Activated CD4-positive, alpha-beta memory T cell treated with anti-CD3 and anti-CD28 coated beads for 36 hours (primary cell): Measurements from ENCODE around the gene TBK1. TPM values are rescaled to one million over a fixed set of nuclear protein-coding genes. Genes with fewer than 3 reads are reported as not detected.

Source experiments
- CTCF ChIA-PET: fragments of 350-600 bp; sonication (Branson Sonifier 250); formaldehyde crosslinking; loops from one replicate; lab custom pipeline; 2021; ENCODE audit warnings: antibody characterized with exemption, inconsistent platforms; lab: Charles Lee
- POLR2A ChIA-PET: fragments of 350-600 bp; sonication (Branson Sonifier 250); formaldehyde crosslinking; loops from one replicate; lab custom pipeline; 2021; ENCODE audit warnings: antibody characterized with exemption; lab: Charles Lee
- DNase-seq: peaks from one replicate; pipeline ENCODE4 v3.0.0-alpha.2; 2020
- H3K27ac Mint-ChIP-seq: one replicate; pipeline ENCODE4 v1.8.0; 2021; ENCODE audit warnings: mixed read lengths
- H3K27me3 Mint-ChIP-seq: one replicate; pipeline ENCODE4 v1.8.0; 2021; ENCODE audit warnings: mixed read lengths
- H3K36me3 Mint-ChIP-seq: one replicate; pipeline ENCODE4 v1.8.0; 2021; ENCODE audit warnings: mixed read lengths
- H3K4me1 Mint-ChIP-seq: one replicate; pipeline ENCODE4 v1.8.0; 2021; ENCODE audit warnings: low read depth, mixed read lengths
- H3K4me3 Mint-ChIP-seq: one replicate; pipeline ENCODE4 v1.8.0; 2021; ENCODE audit warnings: mild to moderate bottlenecking, mixed read lengths
- H3K9me3 Mint-ChIP-seq: one replicate; pipeline ENCODE4 v1.8.0; 2021; ENCODE audit warnings: mixed read lengths
- intact Hi-C: fragments of 100-400 bp; cut with micrococcal nuclease; formaldehyde crosslinking; loops from one replicate; pipeline ENCODE4 v1.15.1; 2023
- total RNA-seq, 2 experiments: library from RNA; stranded (reverse); gene quantifications; one replicate each; pipeline ENCODE4 v1.2.3, GENCODE V29; 2021

Gene TBK1
- total RNA-seq: 10 to 100 TPM; 21.7 to 23.4 TPM

GRCh38 chr12:64451687-64452558 lies at the start of gene TBK1:
Gene TBK1 (plus strand): TSS chr12:64452120. CDS start chr12:64455871, 3,751 bp downstream.
- CTCF ChIA-PET: no interaction called here

DNA sequence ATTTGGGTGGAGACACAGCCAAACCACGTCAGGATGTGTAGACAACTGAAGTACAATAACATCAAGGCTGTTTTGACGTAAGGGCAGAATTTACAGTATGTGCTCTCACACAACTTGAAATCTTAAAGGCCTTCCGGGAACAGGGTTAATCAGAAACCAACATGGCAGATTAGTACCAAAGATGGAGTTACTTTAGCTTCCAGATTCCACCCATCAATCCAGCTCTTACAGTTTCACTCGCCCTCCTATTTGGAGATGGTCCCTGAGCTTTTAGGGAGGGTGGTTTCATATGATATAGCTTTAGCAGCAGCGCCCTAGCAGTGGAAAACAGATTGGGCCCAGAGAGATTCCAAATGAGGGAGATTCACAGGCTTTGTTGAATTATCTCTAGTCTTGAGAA lies 49.7 kb upstream of the TBK1 start:
- Mint-ChIP-seq H3K27me3 (no peaks in the 10 kb centered on the region), H3K9me3 (no peaks in the 10 kb centered on the region), H3K4me3 (no peak overlapping the region), H3K4me1 (peaks cover 32% of the 10 kb centered on the region), H3K36me3 (peaks cover 11% of the 10 kb centered on the region), H3K27ac (no peak overlapping the region)
- ChIA-PET POLR2A (no interaction called here), CTCF (interaction anchor here (0.9 kb wide), 1 partner anchor 11 kb away, joined by 3 read pairs; no protein-coding TSS in a partner anchor)
- intact Hi-C loops: loop anchor here (5.0 to 10.0 kb wide), 4 partner anchors 270 to 1935 kb away; partner anchors contain the start of genes LLPH and MON2
- DNase-seq: no peak

More at GRCh38 chr12:64451687-64452558, at the start of gene TBK1:
- peaks cover 16% of the 10 kb centered on the region for H3K36me3 Mint-ChIP-seq
- H3K4me1 Mint-ChIP-seq: peaks cover 42% of the 10 kb centered on the region
- DNase-seq: peak; percentile 77
- H3K27ac Mint-ChIP-seq: peak within 1 kb of the TSS; percentile 95
- no peaks in the 10 kb centered on the region for H3K27me3 Mint-ChIP-seq
- intact Hi-C loops: loop anchor here (1.0 to 2.0 kb wide), 7 partner anchors 7 to 307 kb away; partner anchors contain the start of genes GNS, KICS2 and XPOT
- no peaks in the 10 kb centered on the region for H3K9me3 Mint-ChIP-seq
- POLR2A ChIA-PET: interaction anchor here (1.3 kb wide), 1 partner anchor 11 kb away, joined by 3 read pairs; no protein-coding TSS in a partner anchor
- peak within 1 kb of the TSS; percentile 96 for H3K4me3 Mint-ChIP-seq

DNA sequence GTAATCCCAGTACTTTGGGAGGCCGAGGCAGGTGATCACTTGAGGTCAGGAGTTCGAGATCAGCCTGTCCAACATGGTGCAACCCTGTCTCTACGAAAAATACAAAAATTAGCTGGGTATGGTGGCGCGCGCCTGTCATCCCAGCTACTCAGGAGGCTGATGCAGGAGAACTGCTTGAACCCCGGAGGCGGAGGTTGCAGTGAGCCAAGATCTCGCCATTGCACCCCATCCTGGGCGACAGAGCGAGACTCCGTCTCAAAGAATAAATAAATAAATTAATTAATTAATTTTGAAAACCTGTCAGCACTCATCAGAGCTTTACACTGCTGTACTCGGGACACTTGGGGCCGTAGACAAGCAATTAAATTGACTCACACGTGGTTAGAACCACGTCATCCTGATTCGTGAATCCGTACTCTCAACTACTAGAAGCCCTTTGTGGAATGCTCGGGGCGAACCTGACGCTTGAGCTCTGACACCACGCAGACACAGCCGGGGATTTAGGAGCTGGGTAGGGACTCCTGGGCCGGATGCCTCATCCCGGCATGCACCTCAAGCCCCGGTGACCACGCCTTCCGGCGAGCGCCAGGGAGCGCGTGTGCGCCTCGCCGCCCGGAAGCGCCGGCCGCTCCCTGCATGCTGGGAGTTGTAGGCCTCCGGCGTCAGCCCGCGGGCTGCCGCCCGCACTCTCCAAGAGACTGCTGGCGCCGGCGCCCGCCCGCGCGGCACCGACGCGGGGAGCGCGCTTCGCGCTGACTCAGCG lies 48.0 kb upstream of the TBK1 start, which contains the start of gene XPOT:
Gene XPOT (plus strand): TSS at position 686 of the 763 bp plus-strand sequence. CDS start 5,644 bp downstream, outside the sequence.
- Mint-ChIP-seq H3K4me3 (peak within 1 kb of the TSS; percentile 97), H3K36me3 (peaks cover 13% of the 10 kb centered on the region), H3K9me3 (no peaks in the 10 kb centered on the region), H3K4me1 (peaks cover 38% of the 10 kb centered on the region), H3K27ac (peak within 1 kb of the TSS; percentile 98), H3K27me3 (no peaks in the 10 kb centered on the region)
- CTCF ChIA-PET: interaction anchor here (0.6 to 1.4 kb wide), 4 partner anchors 13 to 145 kb away, joined by 4 to 7 read pairs (median 4); no protein-coding TSS in a partner anchor
- peak; percentile 96 for DNase-seq
- intact Hi-C loops: loop anchor here (1.0 to 10.0 kb wide), 12 partner anchors 14 to 1937 kb away; partner anchors contain the start of genes C12orf56, GNS, KICS2 and LLPH
- POLR2A ChIA-PET: interaction anchor here (0.5 to 1.5 kb wide), 6 partner anchors 19 to 356 kb away, joined by 3 to 5 read pairs (median 4); partner anchors contain the start of gene KICS2

DNA sequence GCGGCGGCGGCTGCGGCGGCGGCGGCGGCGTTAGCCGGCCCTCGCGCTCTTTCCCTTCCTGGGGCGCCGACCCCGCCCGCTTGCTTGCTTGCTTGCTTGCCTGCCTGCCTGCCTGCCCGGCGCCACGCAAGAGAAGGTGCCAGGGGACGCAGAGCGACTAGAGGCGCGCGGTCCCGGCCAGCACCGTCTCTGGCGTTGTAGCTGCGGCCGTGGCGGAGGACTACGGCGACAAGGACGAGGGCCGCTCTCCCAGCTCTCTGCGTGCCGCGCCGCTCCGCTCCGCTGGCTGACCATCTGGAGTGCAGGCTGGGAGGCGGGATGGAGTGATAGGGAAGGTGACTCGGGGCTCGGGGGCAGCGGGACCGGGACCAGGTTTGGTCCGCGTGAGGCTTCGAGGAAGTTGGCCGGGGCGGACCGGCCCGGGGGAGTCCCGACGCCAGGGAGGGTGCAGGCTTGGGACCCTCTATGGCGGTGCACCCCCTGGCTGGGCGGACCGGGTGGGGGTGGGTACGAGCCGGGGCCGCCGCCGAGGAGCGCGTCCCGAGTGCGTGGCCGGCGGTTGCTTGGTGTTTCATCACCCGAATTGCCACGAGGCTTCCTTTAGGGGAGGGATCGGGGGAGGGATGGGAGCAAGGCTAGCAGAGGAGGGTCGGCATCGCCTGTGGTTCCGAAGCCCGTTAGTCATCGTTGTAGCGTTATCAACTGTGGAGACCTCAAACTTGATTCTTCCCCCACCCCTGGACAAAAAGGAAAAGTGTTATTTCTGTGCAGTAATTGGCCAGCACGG lies 47.3 kb upstream of the TBK1 start:
- peak overlapping the region; percentile 97 for H3K4me3 Mint-ChIP-seq
- no peaks in the 10 kb centered on the region for H3K27me3 Mint-ChIP-seq
- ChIA-PET CTCF (interaction anchor here (0.6 to 1.4 kb wide), 2 partner anchors 20 to 144 kb away, joined by 4 read pairs; no protein-coding TSS in a partner anchor), POLR2A (interaction anchor here (1.1 to 1.5 kb wide), 5 partner anchors 20 to 355 kb away, joined by 3 to 5 read pairs (median 4); partner anchors contain the start of gene KICS2)
- H3K9me3 Mint-ChIP-seq: no peaks in the 10 kb centered on the region
- intact Hi-C loops: loop anchor here (1.0 to 10.0 kb wide), 12 partner anchors 14 to 1937 kb away; partner anchors contain the start of genes C12orf56, GNS, KICS2 and LLPH
- H3K27ac Mint-ChIP-seq: peak overlapping the region; percentile 98
- peak; percentile 82 for DNase-seq
- peaks cover 36% of the 10 kb centered on the region for H3K4me1 Mint-ChIP-seq
- peaks cover 13% of the 10 kb centered on the region for H3K36me3 Mint-ChIP-seq

GRCh38 chr12:64407342-64408223 lies 44.3 kb upstream of the TBK1 start:
- peaks cover 29% of the 10 kb centered on the region for H3K36me3 Mint-ChIP-seq
- no peaks in the 10 kb centered on the region for H3K27me3 Mint-ChIP-seq
- no peak overlapping the region for H3K4me3 Mint-ChIP-seq
- H3K9me3 Mint-ChIP-seq: no peaks in the 10 kb centered on the region
- H3K27ac Mint-ChIP-seq: no peak overlapping the region
- intact Hi-C loops: loop anchor here (10.0 kb wide), 2 partner anchors 1727 to 1803 kb away; partner anchors contain the start of gene LLPH
- no peak for DNase-seq
- ChIA-PET CTCF (no interaction called here), POLR2A (interaction anchor here (0.6 kb wide), 1 partner anchor 43 kb away, joined by 4 read pairs; no protein-coding TSS in a partner anchor)
- peaks cover 27% of the 10 kb centered on the region for H3K4me1 Mint-ChIP-seq

GRCh38 chr12:64411427-64411826 lies 40.5 kb upstream of the TBK1 start:
- H3K4me1 Mint-ChIP-seq: peaks cover 12% of the 10 kb centered on the region
- intact Hi-C loops: no loop called here
- no peak for DNase-seq
- no peaks in the 10 kb centered on the region for H3K27me3 Mint-ChIP-seq
- H3K27ac Mint-ChIP-seq: no peak overlapping the region
- POLR2A ChIA-PET: no interaction called here
- peaks cover 47% of the 10 kb centered on the region for H3K36me3 Mint-ChIP-seq
- no peak overlapping the region for H3K4me3 Mint-ChIP-seq
- CTCF ChIA-PET: no interaction called here
- no peaks in the 10 kb centered on the region for H3K9me3 Mint-ChIP-seq

DNA sequence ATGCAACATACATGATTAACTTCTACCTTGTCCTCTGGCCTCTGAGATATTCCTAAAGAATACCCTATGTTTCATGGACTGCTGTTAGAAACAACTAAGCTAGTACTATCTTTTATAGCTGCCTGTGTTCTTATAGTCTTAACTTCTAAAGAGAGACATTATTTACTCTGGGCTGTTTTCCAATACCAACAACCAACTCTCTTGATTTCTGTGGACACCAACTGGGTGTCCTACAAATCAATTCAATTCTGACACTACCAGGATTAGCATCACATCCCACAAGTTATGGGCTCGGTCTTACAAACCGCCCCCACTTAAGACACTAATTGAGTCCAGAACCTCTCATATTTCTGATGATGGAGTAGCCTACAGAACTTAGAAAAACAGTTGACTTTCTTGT lies 39.5 kb upstream of the TBK1 start:
- H3K4me3 Mint-ChIP-seq: no peak overlapping the region
- H3K27me3 Mint-ChIP-seq: no peaks in the 10 kb centered on the region
- peaks cover 46% of the 10 kb centered on the region for H3K36me3 Mint-ChIP-seq
- peaks cover 10% of the 10 kb centered on the region for H3K4me1 Mint-ChIP-seq
- no peak overlapping the region for H3K27ac Mint-ChIP-seq
- POLR2A ChIA-PET: interaction anchor here (0.5 kb wide), 1 partner anchor 11 kb away, joined by 3 read pairs; no protein-coding TSS in a partner anchor
- CTCF ChIA-PET: no interaction called here
- DNase-seq: no peak
- H3K9me3 Mint-ChIP-seq: no peaks in the 10 kb centered on the region
- intact Hi-C loops: no loop called here

DNA sequence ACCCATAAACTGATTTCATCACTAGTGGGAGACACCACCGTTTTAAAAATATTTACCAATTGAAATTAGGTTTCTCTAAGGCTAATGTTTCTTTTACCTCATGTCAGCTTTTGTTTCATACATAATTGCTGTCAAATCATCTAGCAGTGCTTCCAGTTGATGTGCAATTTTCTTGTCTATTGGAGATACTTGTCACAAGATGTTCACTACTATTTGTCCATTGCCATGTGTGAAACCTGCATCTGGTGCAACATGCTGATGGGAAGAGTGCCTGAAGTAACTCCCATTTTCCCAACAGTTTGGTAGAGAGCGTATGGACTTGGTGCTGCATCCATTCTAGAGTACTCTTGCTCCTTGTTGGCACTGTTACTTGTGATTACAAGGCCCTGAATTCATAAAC lies 38.0 kb upstream of the TBK1 start:
- no peaks in the 10 kb centered on the region for H3K27me3 Mint-ChIP-seq
- peaks cover 54% of the 10 kb centered on the region for H3K36me3 Mint-ChIP-seq
- intact Hi-C loops: no loop called here
- no peaks in the 10 kb centered on the region for H3K9me3 Mint-ChIP-seq
- peaks cover 10% of the 10 kb centered on the region for H3K4me1 Mint-ChIP-seq
- POLR2A ChIA-PET: no interaction called here
- CTCF ChIA-PET: no interaction called here
- no peak overlapping the region for H3K27ac Mint-ChIP-seq
- no peak overlapping the region for H3K4me3 Mint-ChIP-seq
- DNase-seq: no peak

- POLR2A ChIA-PET: interaction anchor here (0.8 kb wide), 1 partner anchor 32 kb away, joined by 3 read pairs; no protein-coding TSS in a partner anchor
- Mint-ChIP-seq H3K4me1 (peaks cover 10% of the 10 kb centered on the region), H3K27me3 (no peaks in the 10 kb centered on the region), H3K4me3 (no peak overlapping the region), H3K36me3 (peaks cover 59% of the 10 kb centered on the region), H3K9me3 (no peaks in the 10 kb centered on the region), H3K27ac (no peak overlapping the region)
- no peak for DNase-seq
- CTCF ChIA-PET: no interaction called here
- intact Hi-C loops: no loop called here
Observed at GRCh38 chr12:64418209-64418608, 33.7 kb upstream of the TBK1 start.

DNA sequence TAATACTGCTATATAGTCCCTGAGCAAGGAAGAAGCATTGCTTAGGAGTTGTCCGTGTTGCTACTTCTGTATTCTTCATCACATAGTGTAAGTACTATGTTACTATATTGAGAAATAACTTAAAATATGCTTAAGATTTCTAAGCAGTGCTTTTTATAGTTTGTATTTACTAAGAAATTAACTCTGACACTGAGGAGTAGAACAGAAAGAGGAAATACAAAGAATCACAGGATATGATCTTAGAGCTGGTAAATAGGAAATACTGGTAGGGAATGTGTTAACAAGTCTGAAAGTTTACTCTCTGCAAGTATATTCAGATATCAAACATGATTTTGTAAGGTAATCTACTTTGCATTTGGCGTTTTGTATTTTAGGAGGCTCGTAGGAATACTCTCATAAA lies 32.2 kb upstream of the TBK1 start:
- Mint-ChIP-seq H3K36me3 (peaks cover 65% of the 10 kb centered on the region), H3K9me3 (no peaks in the 10 kb centered on the region), H3K4me3 (no peak overlapping the region), H3K4me1 (peaks cover 10% of the 10 kb centered on the region), H3K27ac (no peak overlapping the region), H3K27me3 (no peaks in the 10 kb centered on the region)
- no peak for DNase-seq
- ChIA-PET CTCF (no interaction called here), POLR2A (no interaction called here)
- intact Hi-C loops: no loop called here
